HS-5 (cell line): ENCODE results near the gene SPHK2.
"Not testable (repeated sequence)": the region's sequence is repeated elsewhere in the genome, so short reads cannot be mapped to it uniquely, and the experiment has no call there.

Experiments used
- DNase-seq: peaks from one replicate; pipeline ENCODE4 v3.0.0-alpha.2; 2012; ENCODE audit warnings: low read depth

Gene SPHK2

GRCh38 chr19:48660852-48661710 lies 41.8 kb downstream of the SPHK2 start:
- peak; percentile 91 for DNase-seq

- DNase-seq: no peak
Measured at GRCh38 chr19:48661711-48662090, 42.4 kb downstream of the SPHK2 start.

GRCh38 chr19:48663667-48664066 lies 44.4 kb downstream of the SPHK2 start:
- no peak for DNase-seq

- no peak for DNase-seq
Measured at GRCh38 chr19:48664476-48664875, 45.2 kb downstream of the SPHK2 start.

- no peak for DNase-seq
Measured at GRCh38 chr19:48665786-48666185, 46.5 kb downstream of the SPHK2 start.

GRCh38 chr19:48668332-48668731 lies 49.0 kb downstream of the SPHK2 start:
- DNase-seq: no peak

- DNase-seq: no peak
Measured at GRCh38 chr19:48668761-48669160, 49.5 kb downstream of the SPHK2 start.

GRCh38 chr19:48669903-48670668 lies 50.8 kb downstream of the SPHK2 start:
- DNase-seq: no peak

DNA sequence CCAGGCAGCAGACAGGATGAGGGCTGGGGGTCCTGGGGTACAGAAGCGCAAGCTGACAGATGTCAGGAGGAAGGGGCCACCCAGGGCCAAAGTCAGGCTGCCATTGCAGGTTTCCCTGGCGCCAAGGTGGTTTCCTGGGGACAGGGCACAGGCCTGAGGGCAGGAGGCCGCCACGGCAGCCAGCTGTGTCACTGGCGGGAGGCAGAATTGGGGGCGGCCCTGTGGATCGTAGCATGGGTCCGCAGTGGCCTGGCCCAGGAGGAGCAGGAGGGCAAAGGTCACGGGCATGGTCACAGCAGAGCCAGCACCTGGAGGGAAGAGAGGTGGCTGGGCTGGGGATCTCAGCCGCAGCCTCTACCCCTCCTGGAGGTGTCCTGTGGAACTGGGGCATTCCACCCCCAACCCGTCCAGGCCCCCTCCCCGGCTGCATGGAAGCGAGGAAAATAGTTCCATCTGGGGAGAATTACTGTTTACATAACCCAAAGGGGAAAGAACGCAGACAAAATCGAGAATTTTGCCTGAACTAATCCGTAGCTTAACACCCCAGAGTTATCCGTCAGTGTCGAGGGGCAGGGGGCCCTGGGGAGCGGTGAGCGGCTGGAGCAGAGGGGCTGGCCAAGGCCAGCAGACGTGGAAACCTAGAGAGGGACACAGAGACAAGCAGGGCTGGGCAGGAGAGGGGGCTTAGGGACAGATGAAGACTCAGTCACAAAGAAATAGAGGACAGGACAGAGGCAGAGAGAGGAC lies 51.6 kb downstream of the SPHK2 start:
- no peak for DNase-seq

DNA sequence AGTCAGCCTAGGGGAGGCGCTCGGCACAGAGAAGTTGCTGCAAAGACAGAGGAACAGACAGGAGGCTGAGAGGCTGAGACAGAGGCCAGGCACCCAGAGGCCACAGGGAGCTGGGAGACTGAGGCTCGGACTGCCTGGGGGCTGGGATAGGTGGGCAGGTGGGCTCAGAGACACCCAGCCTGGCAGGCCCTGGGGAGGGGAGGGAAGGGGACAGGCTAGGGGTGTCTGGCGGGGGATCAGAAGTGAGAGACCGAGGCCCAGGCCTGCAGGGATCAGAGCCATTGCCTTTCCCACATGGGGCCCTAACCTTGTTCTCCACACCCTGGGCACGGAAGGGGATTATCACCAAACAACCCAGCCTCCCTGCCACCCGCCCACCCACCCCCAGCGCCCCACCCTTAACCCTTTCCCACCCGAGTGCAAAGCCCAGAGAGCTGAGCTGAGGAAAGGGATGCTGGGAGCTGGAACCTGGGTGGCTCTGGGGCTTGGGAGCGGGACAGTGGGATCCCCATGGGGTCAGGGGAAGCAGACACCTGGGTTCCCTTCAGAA lies 52.2 kb downstream of the SPHK2 start:
- DNase-seq: no peak

DNA sequence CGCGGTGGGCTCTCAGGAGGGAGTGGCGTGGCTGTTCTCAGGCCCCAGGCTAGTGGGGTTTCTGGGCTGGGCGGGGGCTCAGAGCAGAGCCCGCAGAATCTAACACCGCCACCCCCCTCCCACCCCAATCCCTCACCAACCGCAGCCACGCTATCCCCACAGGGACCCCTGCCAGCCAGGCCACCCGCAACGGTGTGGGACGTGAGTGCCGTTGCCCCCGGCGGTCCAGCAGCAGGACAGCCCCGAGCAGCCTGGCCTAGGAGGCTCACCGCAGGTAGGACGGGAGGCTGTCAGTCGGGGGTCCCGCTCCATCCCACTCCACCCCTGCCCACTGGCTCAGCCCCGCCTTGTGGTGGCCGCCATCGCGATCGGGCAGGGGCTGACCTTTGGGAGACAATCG lies 53.7 kb downstream of the SPHK2 start, which contains the start of gene NTN5:
NTN5 (minus strand) TSS at position 24 of the 400 bp plus-strand sequence. CDS start 2,031 bp downstream, outside the sequence.
- DNase-seq: no peak

DNA sequence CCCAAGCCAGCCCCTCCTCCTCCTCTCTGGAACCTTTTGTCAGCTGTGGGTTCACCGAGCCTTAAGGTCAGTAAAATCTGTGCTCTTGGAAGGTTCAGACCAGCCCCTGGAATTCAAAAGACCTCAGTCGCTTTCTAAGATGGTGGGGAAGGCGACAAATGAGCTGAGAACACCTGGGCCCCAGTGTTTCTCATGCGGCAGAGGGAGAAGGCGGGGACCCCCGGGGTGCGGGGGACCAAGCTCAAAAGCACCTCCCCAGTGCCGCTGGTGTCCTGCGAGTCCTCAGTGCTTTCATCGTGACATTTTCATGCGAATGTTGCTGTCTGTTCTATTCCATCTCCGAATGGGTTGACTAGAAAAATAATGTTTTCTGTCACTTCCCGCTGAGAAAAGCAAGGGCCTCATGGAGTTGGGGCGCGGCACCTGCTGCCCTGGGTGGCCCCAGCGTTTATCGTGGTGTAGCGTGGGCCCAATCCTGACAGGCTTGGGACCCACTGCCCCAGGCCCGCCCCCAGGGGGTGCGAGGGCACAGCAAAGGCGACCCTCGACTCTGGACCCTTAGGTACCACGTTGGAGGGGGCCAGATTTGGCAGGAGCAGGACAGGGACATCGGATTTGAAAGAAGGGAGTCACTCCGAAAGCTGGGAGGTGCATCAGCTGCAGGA lies 54.3 kb downstream of the SPHK2 start:
- no peak for DNase-seq

- DNase-seq: no peak
Measured at GRCh38 chr19:48674216-48674809, 55.0 kb downstream of the SPHK2 start.

DNA sequence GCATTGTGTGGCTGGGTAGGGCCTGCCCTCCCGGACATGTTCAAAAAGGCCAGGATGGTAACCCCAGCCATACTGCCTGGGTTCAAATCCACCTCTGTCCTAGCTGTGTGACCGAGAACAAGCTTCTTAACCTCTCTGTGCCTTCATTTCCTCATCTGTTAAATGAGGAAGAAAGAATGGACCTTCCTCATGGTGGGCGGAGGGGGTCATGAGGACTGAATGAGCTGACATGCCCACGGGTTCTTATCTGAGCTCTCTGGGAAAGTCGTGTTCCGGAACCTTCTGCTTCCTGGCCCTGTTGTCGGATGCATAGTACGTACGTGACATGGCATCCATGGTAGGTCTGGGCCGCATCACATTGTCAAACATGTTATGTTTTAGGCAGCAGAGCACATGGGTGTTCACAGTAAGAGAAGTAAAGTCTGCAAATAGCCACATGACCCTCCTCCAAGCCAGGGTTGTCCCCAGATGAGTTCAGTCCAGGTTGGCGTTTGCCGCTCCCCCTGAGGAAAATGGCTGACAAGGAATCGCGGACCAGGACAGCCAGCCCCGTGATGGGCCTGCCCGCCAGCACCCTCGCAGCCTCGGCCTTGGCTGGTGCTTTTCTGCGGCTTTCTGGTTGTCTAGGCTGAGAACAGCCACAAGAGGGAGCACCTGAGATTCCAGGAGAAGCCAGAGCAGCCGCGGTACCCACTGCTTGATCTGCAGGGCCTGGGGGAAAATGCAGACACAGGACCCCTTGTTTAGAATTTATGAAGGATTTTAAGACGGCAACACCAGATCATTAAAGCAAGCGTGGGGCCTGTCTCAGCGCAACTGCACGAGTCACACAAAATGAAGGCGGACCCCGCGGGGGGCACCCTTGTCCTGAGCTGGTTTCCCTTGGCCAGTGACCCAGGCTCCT lies 55.9 kb downstream of the SPHK2 start:
- DNase-seq: peak; percentile 36

GRCh38 chr19:48676487-48676886 lies 57.2 kb downstream of the SPHK2 start:
- DNase-seq: no peak

GRCh38 chr19:48676887-48677286 lies 57.6 kb downstream of the SPHK2 start:
- no peak for DNase-seq

- no peak for DNase-seq
Measured at GRCh38 chr19:48678201-48678600, 58.9 kb downstream of the SPHK2 start.

- not testable (repeated sequence) for DNase-seq
Measured at GRCh38 chr19:48680006-48680405, 60.7 kb downstream of the SPHK2 start.
